GM10266 (cell line): ENCODE results near the gene IFRD1.

Experiments
- DNase-seq: peaks from one replicate; pipeline ENCODE4 v3.0.0; 2012; ENCODE audit errors: extremely low spot score
- TF ChIP-seq, protein P1 (sequence below): IDR thresholded peaks from 2 replicates; pipeline ENCODE4 v1.5.1; 2012; ENCODE audit warnings: mild to moderate bottlenecking, low read depth; ENCODE audit not compliant: control insufficient read depth, insufficient read depth; ENCODE audit errors: missing control alignments

The IFRD1 gene

DNA sequence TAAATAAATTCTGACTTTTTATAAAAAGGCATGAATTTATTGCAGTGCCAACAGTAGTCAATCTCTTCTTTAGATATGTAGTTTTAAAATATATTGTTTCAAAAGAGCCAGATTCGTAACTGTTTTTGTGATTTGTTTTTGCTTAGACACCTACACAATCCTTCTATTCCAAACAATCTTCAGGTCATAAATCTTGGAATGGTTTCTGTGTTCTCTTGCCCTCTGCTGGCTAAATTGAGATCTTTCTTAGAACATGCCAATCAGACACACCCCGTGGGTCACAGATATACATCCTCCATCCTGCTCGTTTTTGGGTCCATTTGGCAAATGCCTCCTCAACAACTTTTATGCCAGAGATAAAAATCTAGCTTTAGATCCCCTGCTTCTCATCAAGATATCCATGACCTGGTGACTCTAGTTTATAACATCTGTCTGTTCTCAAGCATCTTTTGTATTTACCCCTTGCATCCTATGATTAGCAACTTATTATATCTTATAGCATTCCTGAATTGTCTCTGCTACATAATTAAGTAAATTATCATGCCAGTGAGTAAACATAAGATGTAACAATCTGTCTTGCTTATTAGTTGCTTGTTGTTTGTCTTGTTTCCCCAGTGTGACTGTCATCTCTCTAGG, 35.3 kb upstream of the IFRD1 start:
- TF ChIP-seq, protein P1, sequence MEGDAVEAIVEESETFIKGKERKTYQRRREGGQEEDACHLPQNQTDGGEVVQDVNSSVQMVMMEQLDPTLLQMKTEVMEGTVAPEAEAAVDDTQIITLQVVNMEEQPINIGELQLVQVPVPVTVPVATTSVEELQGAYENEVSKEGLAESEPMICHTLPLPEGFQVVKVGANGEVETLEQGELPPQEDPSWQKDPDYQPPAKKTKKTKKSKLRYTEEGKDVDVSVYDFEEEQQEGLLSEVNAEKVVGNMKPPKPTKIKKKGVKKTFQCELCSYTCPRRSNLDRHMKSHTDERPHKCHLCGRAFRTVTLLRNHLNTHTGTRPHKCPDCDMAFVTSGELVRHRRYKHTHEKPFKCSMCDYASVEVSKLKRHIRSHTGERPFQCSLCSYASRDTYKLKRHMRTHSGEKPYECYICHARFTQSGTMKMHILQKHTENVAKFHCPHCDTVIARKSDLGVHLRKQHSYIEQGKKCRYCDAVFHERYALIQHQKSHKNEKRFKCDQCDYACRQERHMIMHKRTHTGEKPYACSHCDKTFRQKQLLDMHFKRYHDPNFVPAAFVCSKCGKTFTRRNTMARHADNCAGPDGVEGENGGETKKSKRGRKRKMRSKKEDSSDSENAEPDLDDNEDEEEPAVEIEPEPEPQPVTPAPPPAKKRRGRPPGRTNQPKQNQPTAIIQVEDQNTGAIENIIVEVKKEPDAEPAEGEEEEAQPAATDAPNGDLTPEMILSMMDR = peak; percentile 31
- DNase-seq = peak; percentile 15

- no peak for DNase-seq
- TF ChIP-seq, protein P1 = no peak
These were observed 34.1 kb upstream of the IFRD1 start for GRCh38 chr7:112416127-112416526.

- no peak for DNase-seq
- TF ChIP-seq, protein P1 = no peak
These were observed 30.6 kb upstream of the IFRD1 start for GRCh38 chr7:112419543-112420130.

DNA sequence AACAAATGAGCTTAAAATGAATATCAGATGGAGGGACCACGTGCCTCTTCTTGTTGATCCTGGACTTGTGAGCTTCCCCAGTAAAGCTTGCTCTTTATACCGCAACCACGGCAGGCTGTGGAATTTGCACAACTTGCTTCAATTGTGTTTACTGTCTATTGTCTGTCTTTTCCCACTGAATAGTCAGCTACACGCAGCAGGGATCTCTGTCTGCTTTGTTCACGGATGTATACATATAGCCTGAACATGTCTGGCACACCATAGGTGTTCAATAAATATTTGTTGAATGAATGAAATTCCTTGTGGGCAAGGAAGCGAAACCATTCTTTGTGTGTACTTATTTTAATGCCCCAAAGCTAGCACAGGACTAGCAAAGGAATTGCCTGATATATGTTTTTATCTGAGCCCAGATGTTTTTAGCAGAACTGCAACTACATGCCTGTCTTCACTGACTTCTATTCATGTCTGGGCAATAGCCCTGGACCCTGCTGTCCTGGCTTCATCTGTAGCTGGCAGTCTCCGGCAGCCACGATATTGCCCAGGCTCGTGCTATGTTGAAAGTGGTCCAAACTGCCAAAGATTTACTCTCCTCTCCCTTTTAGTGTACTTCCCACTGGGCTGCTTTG, 29.9 kb upstream of the IFRD1 start:
- TF ChIP-seq, protein P1 = no peak
- DNase-seq = no peak

DNA sequence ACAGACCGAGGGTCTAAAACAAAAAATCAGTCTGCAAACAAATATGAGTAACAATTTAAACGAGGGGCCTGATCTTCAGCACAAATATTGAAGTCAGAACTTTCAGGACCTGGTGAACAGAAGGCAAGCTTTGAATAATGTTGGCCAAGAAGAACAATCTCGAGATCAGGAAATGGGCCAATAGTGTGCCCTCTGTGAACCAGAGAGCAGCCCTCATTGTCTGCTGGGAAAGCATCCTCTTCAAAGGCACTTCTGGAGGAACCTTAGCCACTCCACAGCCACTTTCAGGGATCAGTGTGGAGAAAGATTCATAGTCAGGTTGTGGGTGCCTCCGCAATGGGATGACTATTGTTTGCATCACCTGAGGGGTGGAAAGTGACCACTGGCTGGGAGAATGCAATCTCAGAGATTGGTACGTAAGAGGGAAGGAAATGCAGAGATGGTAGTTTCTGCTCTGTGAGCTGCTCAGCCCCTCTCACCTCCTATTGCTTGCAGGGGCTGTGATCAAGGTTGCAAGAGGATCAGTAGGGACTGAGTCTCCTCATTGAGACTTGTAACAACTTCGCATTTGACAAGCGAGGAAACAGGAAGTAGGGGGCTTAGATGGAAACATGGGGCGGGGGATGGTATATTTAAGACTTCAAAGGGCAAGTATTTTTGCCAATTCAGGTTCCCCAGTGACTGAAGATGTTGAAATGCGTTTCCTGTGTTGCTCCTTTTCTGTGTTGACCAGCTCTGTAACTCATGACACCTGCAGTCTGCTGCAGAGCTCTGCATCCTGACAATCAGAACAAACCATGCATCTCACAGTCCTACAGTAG, 28.4 kb upstream of the IFRD1 start:
- peak; percentile 8 for DNase-seq
- TF ChIP-seq, protein P1 = no peak

- TF ChIP-seq, protein P1 = no peak
- peak; percentile 15 for DNase-seq
These were observed 27.3 kb upstream of the IFRD1 start for GRCh38 chr7:112422842-112423496.
